ENCODE results near the gene CCDC191.

DNA sequence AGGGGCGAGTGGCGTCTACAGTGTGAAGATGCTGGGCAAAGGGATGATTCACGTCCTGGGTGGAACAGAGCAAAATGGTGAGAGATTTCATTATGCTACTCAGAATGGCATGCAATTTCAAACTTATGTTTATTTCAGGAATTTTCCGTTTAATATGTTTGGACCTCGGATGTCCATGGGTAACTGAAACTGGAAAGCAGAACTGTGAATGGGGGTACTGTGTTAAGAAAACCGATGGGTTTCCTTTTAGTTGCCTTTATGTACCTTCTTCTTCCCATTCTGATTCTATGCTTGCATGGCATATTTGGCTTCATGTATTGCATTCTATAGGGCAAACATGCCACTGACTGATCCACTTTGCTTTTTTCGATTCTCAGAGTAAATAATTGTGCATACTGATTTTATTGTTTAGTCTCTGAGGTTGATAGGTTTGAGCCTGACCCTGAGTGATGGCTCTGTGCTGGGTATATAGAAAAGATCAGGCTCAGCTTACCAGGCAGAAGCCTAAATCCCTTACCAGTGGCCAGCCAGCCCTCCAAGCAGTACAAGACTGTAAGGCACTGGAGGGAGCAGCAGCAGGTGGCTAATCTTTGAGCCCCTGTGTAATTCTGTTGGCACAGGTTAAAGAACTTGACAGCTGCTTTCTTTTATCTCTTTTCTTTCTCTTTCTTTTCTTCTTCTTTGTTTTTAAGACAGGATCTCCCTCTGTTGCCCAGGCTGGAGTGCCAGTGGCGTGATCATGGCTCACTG lies 4.8 kb upstream of the CCDC191 start:
- TF ChIP-seq, protein P1, sequence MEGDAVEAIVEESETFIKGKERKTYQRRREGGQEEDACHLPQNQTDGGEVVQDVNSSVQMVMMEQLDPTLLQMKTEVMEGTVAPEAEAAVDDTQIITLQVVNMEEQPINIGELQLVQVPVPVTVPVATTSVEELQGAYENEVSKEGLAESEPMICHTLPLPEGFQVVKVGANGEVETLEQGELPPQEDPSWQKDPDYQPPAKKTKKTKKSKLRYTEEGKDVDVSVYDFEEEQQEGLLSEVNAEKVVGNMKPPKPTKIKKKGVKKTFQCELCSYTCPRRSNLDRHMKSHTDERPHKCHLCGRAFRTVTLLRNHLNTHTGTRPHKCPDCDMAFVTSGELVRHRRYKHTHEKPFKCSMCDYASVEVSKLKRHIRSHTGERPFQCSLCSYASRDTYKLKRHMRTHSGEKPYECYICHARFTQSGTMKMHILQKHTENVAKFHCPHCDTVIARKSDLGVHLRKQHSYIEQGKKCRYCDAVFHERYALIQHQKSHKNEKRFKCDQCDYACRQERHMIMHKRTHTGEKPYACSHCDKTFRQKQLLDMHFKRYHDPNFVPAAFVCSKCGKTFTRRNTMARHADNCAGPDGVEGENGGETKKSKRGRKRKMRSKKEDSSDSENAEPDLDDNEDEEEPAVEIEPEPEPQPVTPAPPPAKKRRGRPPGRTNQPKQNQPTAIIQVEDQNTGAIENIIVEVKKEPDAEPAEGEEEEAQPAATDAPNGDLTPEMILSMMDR (conservative IDR thresholded peaks at IDR 0.05 in 1 of 2, IDR thresholded peaks at IDR 0.05 in 1 of 2; ENCODE audit: low read depth in 1 of 2, low read length in 2 of 2), result no peak
- no peak for TF ChIP-seq EZH2 (IDR thresholded peaks at IDR 0.05; ENCODE audit: low read length, missing control alignments)
